Measurements from ENCODE around the gene RNF114. TPM values are rescaled to one million over a fixed set of nuclear protein-coding genes. Genes with fewer than 3 reads are reported as not detected.

RNF114 gene
- total and polyA plus RNA-seq, 12 donors: 26.9 to 201 (median 68.9) TPM

DNA sequence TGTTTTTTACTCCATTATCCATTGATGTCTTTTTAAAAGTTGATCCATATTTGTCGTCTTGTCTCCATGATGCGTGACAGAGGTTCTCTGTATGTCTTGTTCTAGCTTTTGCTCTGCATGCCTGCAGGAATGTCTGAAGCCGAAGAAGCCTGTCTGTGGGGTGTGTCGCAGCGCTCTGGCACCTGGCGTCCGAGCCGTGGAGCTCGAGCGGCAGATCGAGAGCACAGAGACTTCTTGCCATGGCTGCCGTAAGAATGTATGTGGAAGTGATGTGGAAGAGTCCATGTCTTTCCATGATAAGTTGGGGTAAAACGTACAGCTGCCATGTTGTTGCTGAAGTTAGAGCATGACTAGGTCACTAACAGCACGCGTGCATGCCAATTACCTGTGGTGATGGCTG lies 5.3 kb downstream of the RNF114 start:
- H3K4me1 ChIP-seq (replicated peaks in 1 of 2): peaks cover 23 to 45% of the 10 kb centered on the region in 2 donors
- WGBS, 4 donors: 92 to 96% (median 95%) methylated on average over 15 of the region's 15 CpGs
- intact Hi-C loops (cut with DNase I): no loop called here
- TF ChIP-seq, protein P1, sequence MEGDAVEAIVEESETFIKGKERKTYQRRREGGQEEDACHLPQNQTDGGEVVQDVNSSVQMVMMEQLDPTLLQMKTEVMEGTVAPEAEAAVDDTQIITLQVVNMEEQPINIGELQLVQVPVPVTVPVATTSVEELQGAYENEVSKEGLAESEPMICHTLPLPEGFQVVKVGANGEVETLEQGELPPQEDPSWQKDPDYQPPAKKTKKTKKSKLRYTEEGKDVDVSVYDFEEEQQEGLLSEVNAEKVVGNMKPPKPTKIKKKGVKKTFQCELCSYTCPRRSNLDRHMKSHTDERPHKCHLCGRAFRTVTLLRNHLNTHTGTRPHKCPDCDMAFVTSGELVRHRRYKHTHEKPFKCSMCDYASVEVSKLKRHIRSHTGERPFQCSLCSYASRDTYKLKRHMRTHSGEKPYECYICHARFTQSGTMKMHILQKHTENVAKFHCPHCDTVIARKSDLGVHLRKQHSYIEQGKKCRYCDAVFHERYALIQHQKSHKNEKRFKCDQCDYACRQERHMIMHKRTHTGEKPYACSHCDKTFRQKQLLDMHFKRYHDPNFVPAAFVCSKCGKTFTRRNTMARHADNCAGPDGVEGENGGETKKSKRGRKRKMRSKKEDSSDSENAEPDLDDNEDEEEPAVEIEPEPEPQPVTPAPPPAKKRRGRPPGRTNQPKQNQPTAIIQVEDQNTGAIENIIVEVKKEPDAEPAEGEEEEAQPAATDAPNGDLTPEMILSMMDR (IDR thresholded peaks at IDR 0.05): no peak
- no peak for TF ChIP-seq POLR2A (IDR thresholded peaks at IDR 0.05)
- no peak for DNase-seq
- H3K9me3 ChIP-seq (replicated peaks in 1 of 3): no peaks in the 10 kb centered on the region
- H3K4me3 ChIP-seq: no peak overlapping the region
- H3K27me3 ChIP-seq: no peaks in the 10 kb centered on the region
- peaks cover 0 to 61% of the 10 kb centered on the region in 2 donors for H3K36me3 ChIP-seq (replicated peaks in 1 of 2)
- no peak overlapping the region for H3K27ac ChIP-seq

DNA sequence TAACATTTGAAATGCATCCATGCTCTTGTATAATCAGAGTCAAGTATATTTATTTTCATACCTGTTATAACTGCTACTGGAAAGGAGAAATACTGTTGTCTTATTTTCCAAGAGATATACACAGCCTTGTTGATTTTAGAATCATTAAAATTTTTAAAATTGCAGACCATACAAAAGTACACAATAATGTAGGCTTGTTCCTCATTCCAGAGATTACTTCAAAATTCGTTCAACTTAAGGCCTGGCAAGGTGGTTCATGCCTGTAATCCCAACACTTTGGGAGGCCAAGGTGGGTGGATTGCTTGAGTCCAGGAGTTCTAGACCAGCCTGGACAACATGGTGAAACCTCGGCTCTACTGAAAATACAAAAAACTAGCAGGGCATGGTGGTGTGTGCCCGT lies 6.1 kb downstream of the RNF114 start:
- Histone ChIP-seq H3K4me3 (no peak overlapping the region), H3K9me3 (replicated peaks in 1 of 3) (no peaks in the 10 kb centered on the region), H3K27me3 (no peaks in the 10 kb centered on the region), H3K36me3 (replicated peaks in 1 of 2) (peaks cover 0 to 68% of the 10 kb centered on the region in 2 donors), H3K27ac (no peak overlapping the region), H3K4me1 (replicated peaks in 1 of 2) (peaks cover 20 to 41% of the 10 kb centered on the region in 2 donors)
- WGBS, 4 donors: 76 to 86% (median 79%) methylated on average over 3 of the region's 3 CpGs
- no peak for TF ChIP-seq POLR2A (IDR thresholded peaks at IDR 0.05)
- TF ChIP-seq, protein P1 (IDR thresholded peaks at IDR 0.05): no peak
- DNase-seq: peak in 1 of 7 donors; percentile 28
- intact Hi-C loops (cut with DNase I): no loop called here

DNA sequence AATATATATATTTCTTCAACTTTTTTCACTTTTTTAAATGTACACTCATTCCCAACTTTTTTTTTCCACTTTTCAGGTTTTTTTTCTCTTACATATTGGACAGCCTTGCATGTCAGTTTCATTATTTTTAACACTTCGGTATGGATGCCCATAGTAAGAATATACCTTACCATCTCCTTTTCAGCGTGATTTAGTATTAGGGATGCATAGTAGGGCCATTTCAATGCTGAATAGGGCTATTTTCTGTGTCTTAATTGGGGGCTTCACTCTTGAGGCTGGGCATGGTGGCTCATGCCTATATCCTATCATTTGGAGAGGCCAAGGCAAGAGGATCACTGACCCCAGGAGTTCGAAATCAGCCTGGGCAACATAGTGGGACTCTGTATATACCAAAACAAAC lies 6.7 kb downstream of the RNF114 start:
- WGBS, 4 donors: 91 to 97% (median 94%) methylated on average over 3 of the region's 3 CpGs
- H3K36me3 ChIP-seq (replicated peaks in 1 of 2): peaks cover 0 to 70% of the 10 kb centered on the region in 2 donors
- TF ChIP-seq, protein P1 (IDR thresholded peaks at IDR 0.05): no peak
- TF ChIP-seq POLR2A (IDR thresholded peaks at IDR 0.05): no peak

DNA sequence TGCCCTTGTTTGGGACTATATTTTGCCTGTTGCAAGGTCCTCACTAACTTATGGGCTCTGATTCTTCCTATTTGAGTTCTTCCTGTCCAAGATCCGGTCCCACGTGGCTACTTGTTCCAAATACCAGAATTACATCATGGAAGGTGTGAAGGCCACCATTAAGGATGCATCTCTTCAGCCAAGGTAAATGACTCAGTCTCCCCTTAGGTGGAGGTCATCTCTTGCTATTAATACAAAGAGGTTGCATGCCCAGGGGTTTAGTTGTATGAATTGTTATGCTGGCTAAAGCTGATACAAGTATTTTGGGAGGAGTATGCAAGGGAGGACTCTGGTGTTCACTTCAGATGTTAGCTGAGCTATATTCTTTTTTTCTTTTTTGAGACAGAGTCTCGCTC lies 9.1 kb downstream of the RNF114 start:
- 54 to 61% (median 57%) methylated on average over 3 of the region's 3 CpGs for WGBS, 4 donors
- TF ChIP-seq, protein P1 (IDR thresholded peaks at IDR 0.05): no peak
- TF ChIP-seq POLR2A (IDR thresholded peaks at IDR 0.05): no peak

More for the DNA sequence above, 6.7 kb downstream of the RNF114 start:
- H3K4me1 ChIP-seq (replicated peaks in 1 of 2): peaks cover 14 to 34% of the 10 kb centered on the region in 2 donors
- no peak overlapping the region for H3K27ac ChIP-seq
- H3K27me3 ChIP-seq: no peaks in the 10 kb centered on the region
- H3K9me3 ChIP-seq (replicated peaks in 1 of 3): no peaks in the 10 kb centered on the region
- intact Hi-C loops (cut with DNase I): no loop called here
- no peak for DNase-seq
- H3K4me3 ChIP-seq: no peak overlapping the region

More for the DNA sequence above, 9.1 kb downstream of the RNF114 start:
- peak in 1 of 7 donors; percentile 35 for DNase-seq
- intact Hi-C loops (cut with DNase I): no loop called here
- H3K27me3 ChIP-seq: no peaks in the 10 kb centered on the region
- peaks cover 0 to 17% of the 10 kb centered on the region in 2 donors for H3K4me1 ChIP-seq (replicated peaks in 1 of 2)
- H3K9me3 ChIP-seq (replicated peaks in 1 of 3): no peaks in the 10 kb centered on the region
- H3K36me3 ChIP-seq (replicated peaks in 1 of 2): peaks cover 0 to 88% of the 10 kb centered on the region in 2 donors
- no peak overlapping the region for H3K27ac ChIP-seq
- H3K4me3 ChIP-seq: no peak overlapping the region
